Kidney (tissue), 14 donors: ENCODE data around the gene RASGRF1. TPM values are rescaled to one million over a fixed set of nuclear protein-coding genes. Genes with fewer than 3 reads are reported as not detected.
"Not testable (repeated sequence)": the region's sequence is repeated elsewhere in the genome, so short reads cannot be mapped to it uniquely, and the experiment has no call there.

ENCODE experiments used
- DNase-seq, 5 donors: peaks; one replicate each; pipeline ENCODE4 v3.0.0-alpha.2; 2013 to 2020
- FAIRE-seq: peaks from 2 replicates; lab custom pipeline; 2012; peaks lifted over from hg19 to GRCh38; lab: Jason Lieb, UNC
- H3K27ac ChIP-seq, 2 donors: one replicate each; pipeline ENCODE4 v1.7.0; 2013; ENCODE audit warnings: low read depth in 2 of 2, low read length in 2 of 2, inconsistent platforms in 1 of 2
- H3K27me3 ChIP-seq: one replicate; pipeline ENCODE4 v1.7.1; 2013; ENCODE audit warnings: low read length, inconsistent platforms; ENCODE audit not compliant: control insufficient read depth, insufficient read depth
- H3K36me3 ChIP-seq, 3 donors: one replicate each; pipeline versions ENCODE4 v1.7.0 to v1.7.1; 2013; ENCODE audit warnings: low read length in 3 of 3, control low read depth in 1 of 3, inconsistent platforms in 1 of 3; ENCODE audit not compliant: insufficient read depth in 3 of 3, control insufficient read depth in 2 of 3
- H3K4me1 ChIP-seq, 3 donors: one replicate each; pipeline versions ENCODE4 v1.7.0 to v1.7.1; 2013; ENCODE audit warnings: low read length in 3 of 3, inconsistent platforms in 1 of 3, low read depth in 1 of 3; ENCODE audit not compliant: control insufficient read depth in 2 of 3, insufficient read depth in 2 of 3
- H3K4me3 ChIP-seq, 3 donors: one replicate each; pipeline versions ENCODE4 v1.7.0 to v1.8.1; 2013; ENCODE audit warnings: low read length in 3 of 3, control low read depth in 1 of 3, inconsistent platforms in 1 of 3
- H3K9ac ChIP-seq, 3 donors: one replicate each; pipeline versions ENCODE4 v1.7.0 to v1.7.1; 2013; ENCODE audit warnings: low read length in 3 of 3, control low read depth in 1 of 3, inconsistent platforms in 1 of 3
- H3K9me3 ChIP-seq, 3 donors: one replicate each; pipeline versions ENCODE4 v1.7.0 to v1.7.1; 2013; ENCODE audit warnings: low read length in 3 of 3, control low read depth in 1 of 3, inconsistent platforms in 1 of 3; ENCODE audit not compliant: control insufficient read depth in 2 of 3, insufficient read depth in 1 of 3
- intact Hi-C: fragments of 100-400 bp; cut with DNase I; formaldehyde crosslinking; loops from one replicate; pipeline ENCODE4 v1.11.1; 2022
- polyA plus RNA-seq: library from polyadenylated mRNA; stranded (reverse); fragments of 350-450 nt; fragmentation: Illumina TruSeq; extraction: RNeasy Lipid Tissue Mini Kit (QIAGEN cat#74804); gene quantifications from one replicate; pipeline ENCODE4 v1.2.3, GENCODE V29; 2014; ENCODE audit warnings: low read depth, low replicate concordance; ENCODE audit not compliant: insufficient read depth
- total RNA-seq: library from RNA; stranded (reverse); fragmentation: NEBNext Ultra II Directional; extraction: Animal tissue kit (Norgen Biotek cat#: 25700); gene quantifications from one replicate; pipeline ENCODE4 v1.2.1, GENCODE V29; 2021
- TF ChIP-seq, protein P1 (sequence below): IDR thresholded peaks from 3 replicates; pipeline ENCODE4 v1.5.1; 2012; ENCODE audit warnings: mild to moderate bottlenecking, moderate library complexity, borderline replicate concordance; ENCODE audit not compliant: insufficient read depth; ENCODE audit errors: extremely low read depth
- donor health status: control.
- donor health status: control.
- donor health status: control.
- donor health status: control.
- donor health status: control.
- donor health status: DM: yes; HTN: yes; CAD: no.
- donor health status: Normal renal cell carcinoma (clear cell type).

The RASGRF1 gene
- total and polyA plus RNA-seq, 2 donors from 2014 or later, result 0.98 to 4.2 TPM

GRCh38 chr15:79027532-79028410 lies 62.8 kb downstream of the RASGRF1 start:
- no peak overlapping the region for H3K9ac ChIP-seq
- no peaks in the 10 kb centered on the region for H3K27me3 ChIP-seq
- H3K36me3 ChIP-seq, result no peaks in the 10 kb centered on the region
- DNase-seq (peak in 1 of 5 donors; percentile 46), FAIRE-seq (no peak)
- no peak overlapping the region for H3K4me3 ChIP-seq
- peaks cover 0 to 2% (median 0%) of the 10 kb centered on the region in 3 donors for H3K9me3 ChIP-seq
- no peaks in the 10 kb centered on the region for H3K4me1 ChIP-seq
- TF ChIP-seq, protein P1, sequence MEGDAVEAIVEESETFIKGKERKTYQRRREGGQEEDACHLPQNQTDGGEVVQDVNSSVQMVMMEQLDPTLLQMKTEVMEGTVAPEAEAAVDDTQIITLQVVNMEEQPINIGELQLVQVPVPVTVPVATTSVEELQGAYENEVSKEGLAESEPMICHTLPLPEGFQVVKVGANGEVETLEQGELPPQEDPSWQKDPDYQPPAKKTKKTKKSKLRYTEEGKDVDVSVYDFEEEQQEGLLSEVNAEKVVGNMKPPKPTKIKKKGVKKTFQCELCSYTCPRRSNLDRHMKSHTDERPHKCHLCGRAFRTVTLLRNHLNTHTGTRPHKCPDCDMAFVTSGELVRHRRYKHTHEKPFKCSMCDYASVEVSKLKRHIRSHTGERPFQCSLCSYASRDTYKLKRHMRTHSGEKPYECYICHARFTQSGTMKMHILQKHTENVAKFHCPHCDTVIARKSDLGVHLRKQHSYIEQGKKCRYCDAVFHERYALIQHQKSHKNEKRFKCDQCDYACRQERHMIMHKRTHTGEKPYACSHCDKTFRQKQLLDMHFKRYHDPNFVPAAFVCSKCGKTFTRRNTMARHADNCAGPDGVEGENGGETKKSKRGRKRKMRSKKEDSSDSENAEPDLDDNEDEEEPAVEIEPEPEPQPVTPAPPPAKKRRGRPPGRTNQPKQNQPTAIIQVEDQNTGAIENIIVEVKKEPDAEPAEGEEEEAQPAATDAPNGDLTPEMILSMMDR, result no peak
- intact Hi-C loops, result loop anchor here (5.0 kb wide), 1 partner anchor 150 kb away; no protein-coding TSS in a partner anchor
- no peak overlapping the region for H3K27ac ChIP-seq

DNA sequence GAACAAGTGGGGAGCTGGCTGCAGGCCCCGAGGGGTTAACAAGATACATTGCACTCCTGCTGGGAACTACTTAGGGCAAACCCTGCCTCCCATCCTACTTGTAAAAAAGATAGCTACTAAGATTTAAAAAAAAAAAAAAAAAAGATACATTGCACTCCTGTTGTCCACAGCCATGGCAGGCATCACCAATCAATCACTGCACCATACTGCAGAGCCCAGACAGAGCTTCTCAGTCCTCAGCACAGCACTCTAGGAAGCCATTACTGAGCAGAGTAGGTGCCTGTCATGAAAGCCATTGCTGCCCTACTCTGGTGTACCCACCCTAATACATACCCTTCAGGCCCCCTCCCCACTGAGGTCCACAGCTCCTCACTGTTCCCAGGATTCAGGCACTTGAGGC lies 64.8 kb downstream of the RASGRF1 start:
- FAIRE-seq, result no peak
- intact Hi-C loops, result loop anchor here (5.0 kb wide), 1 partner anchor 151 kb away; no protein-coding TSS in a partner anchor

GRCh38 chr15:79025201-79025600 lies 65.4 kb downstream of the RASGRF1 start:
- H3K4me1 ChIP-seq, result no peaks in the 10 kb centered on the region
- H3K9me3 ChIP-seq, result peaks cover 0 to 2% (median 0%) of the 10 kb centered on the region in 3 donors
- H3K27me3 ChIP-seq, result no peaks in the 10 kb centered on the region
- FAIRE-seq (no peak), DNase-seq (peak in 1 of 5 donors; percentile 18)
- H3K9ac ChIP-seq, result no peak overlapping the region
- no peak overlapping the region for H3K4me3 ChIP-seq
- intact Hi-C loops, result loop anchor here (5.0 kb wide), 1 partner anchor 152 kb away; no protein-coding TSS in a partner anchor
- TF ChIP-seq, protein P1, result no peak
- no peak overlapping the region for H3K27ac ChIP-seq
- H3K36me3 ChIP-seq, result no peaks in the 10 kb centered on the region

More for the DNA sequence above, 64.8 kb downstream of the RASGRF1 start:
- Histone ChIP-seq H3K27ac (no peak overlapping the region), H3K27me3 (no peaks in the 10 kb centered on the region), H3K4me3 (no peak overlapping the region), H3K9me3 (peaks cover 0 to 2% (median 0%) of the 10 kb centered on the region in 3 donors), H3K36me3 (no peaks in the 10 kb centered on the region), H3K4me1 (no peaks in the 10 kb centered on the region), H3K9ac (no peak overlapping the region)
- no peak for DNase-seq
- TF ChIP-seq, protein P1, result no peak

GRCh38 chr15:79024493-79024892 lies 66.1 kb downstream of the RASGRF1 start:
- H3K36me3 ChIP-seq, intact Hi-C loops, H3K9ac ChIP-seq, H3K4me3 ChIP-seq, H3K27me3 ChIP-seq, H3K27ac ChIP-seq, DNase-seq, H3K9me3 ChIP-seq, H3K4me1 ChIP-seq, FAIRE-seq: not testable (repeated sequence)
